HepG2 (cell line): ENCODE data around the gene FAM171A2. TPM values are rescaled to one million over a fixed set of nuclear protein-coding genes. Genes with fewer than 3 reads are reported as not detected.
A peak's percentile ranks its signal among the peaks of the same experiment; 100 is the strongest.

ENCODE experiments used
- BATF2 ChIP-seq: sonication (generic); formaldehyde crosslinking; IDR thresholded peaks from 2 replicates; pipeline ENCODE4 v1.8.0; 2022; ENCODE audit warnings: mild to moderate bottlenecking, missing genetic modification reagents, moderate library complexity
- EP300 ChIP-seq, 3 experiments: sonication (generic) in 1 of 3; formaldehyde crosslinking in 1 of 3; IDR thresholded peaks; 2 replicates each; pipeline versions ENCODE4 v1.5.1 to v1.6.1; 2011 to 2020; ENCODE audit warnings: low read depth in 2 of 3, low read length in 2 of 3, borderline replicate concordance in 1 of 3, improper control_type of control experiment in 1 of 3, mild to moderate bottlenecking in 1 of 3, missing genetic modification reagents in 1 of 3, moderate library complexity in 1 of 3
- FOXA3 ChIP-seq: IDR thresholded peaks from 2 replicates; pipeline ENCODE4 v1.6.1; 2016; ENCODE audit warnings: missing genetic modification reagents, missing compliant biosample characterization
- FUBP1 ChIP-seq: sonication (generic); formaldehyde crosslinking; IDR thresholded peaks from 2 replicates; pipeline ENCODE4 v1.5.1; 2020; ENCODE audit warnings: missing genetic modification reagents, mild to moderate bottlenecking, borderline replicate concordance
- GABPA ChIP-seq, 2 experiments: IDR thresholded peaks; 2 replicates each; pipeline ENCODE4 v1.6.1; 2011 to 2016; ENCODE audit warnings: low read depth in 2 of 2, low read length in 1 of 2, missing biosample characterization in 1 of 2, missing genetic modification characterization in 1 of 2
- GTF3A ChIP-seq: sonication (generic); formaldehyde crosslinking; conservative IDR thresholded peaks from 2 replicates; pipeline ENCODE4 v1.4.0; 2020; ENCODE audit warnings: mild to moderate bottlenecking, missing genetic modification reagents
- HNF1A ChIP-seq, 2 experiments: sonication (generic) in 1 of 2; formaldehyde crosslinking in 1 of 2; IDR thresholded peaks; 2 replicates each; pipeline versions ENCODE4 v1.4.0 to v1.6.1; 2016 to 2020; ENCODE audit warnings: borderline replicate concordance in 1 of 2, low read depth in 1 of 2, mild to moderate bottlenecking in 1 of 2, missing genetic modification reagents in 1 of 2
- MIER3 ChIP-seq: IDR thresholded peaks from 2 replicates; pipeline ENCODE4 v1.6.1; 2016; ENCODE audit warnings: missing compliant biosample characterization, borderline replicate concordance
- NCOA1 ChIP-seq: sonication (generic); formaldehyde crosslinking; IDR thresholded peaks from 2 replicates; pipeline ENCODE4 v1.9.0; 2021; ENCODE audit warnings: missing genetic modification reagents
- NONO ChIP-seq, 2 experiments: fragments of 450-650 bp in 1 of 2; sonication (generic) in 1 of 2; formaldehyde crosslinking in 1 of 2; IDR thresholded peaks in 1 of 2; conservative IDR thresholded peaks in 1 of 2; 2 replicates each; pipeline versions ENCODE4 v1.6.1 to v1.8.0; 2017 to 2022; ENCODE audit warnings: mild to moderate bottlenecking in 1 of 2, missing genetic modification reagents in 1 of 2, moderate library complexity in 1 of 2
- NRL ChIP-seq: sonication (generic); formaldehyde crosslinking; IDR thresholded peaks from 2 replicates; pipeline ENCODE4 v1.5.0; 2020; ENCODE audit warnings: missing genetic modification reagents, mild to moderate bottlenecking, moderate library complexity, borderline replicate concordance
- RNF2 ChIP-seq: fragments of 450-650 bp; conservative IDR thresholded peaks from 2 replicates; pipeline ENCODE4 v1.6.1; 2016; ENCODE audit warnings: low read depth
- ZKSCAN1 ChIP-seq: fragments of 150-350 bp; IDR thresholded peaks from 2 replicates; pipeline ENCODE4 v1.6.1; 2014; ENCODE audit warnings: low read length
- ZNF143 ChIP-seq: sonication (generic); formaldehyde crosslinking; IDR thresholded peaks from 2 replicates; pipeline ENCODE4 v1.4.0; 2020; ENCODE audit warnings: missing genetic modification reagents
- ZNF431 ChIP-seq: sonication (generic); formaldehyde crosslinking; IDR thresholded peaks from 2 replicates; pipeline ENCODE4 v1.9.0; 2022; ENCODE audit warnings: missing genetic modification reagents, low read depth, mild to moderate bottlenecking, borderline replicate concordance
- ZNF546 ChIP-seq: sonication (generic); formaldehyde crosslinking; conservative IDR thresholded peaks from 2 replicates; pipeline ENCODE4 v1.8.1; 2023; ENCODE audit warnings: mild to moderate bottlenecking, missing genetic modification reagents
- ZNF597 ChIP-seq: sonication (generic); formaldehyde crosslinking; IDR thresholded peaks from 2 replicates; pipeline ENCODE4 v1.5.0; 2020; ENCODE audit warnings: missing genetic modification reagents
- ZNF850 ChIP-seq: sonication (generic); formaldehyde crosslinking; conservative IDR thresholded peaks from 2 replicates; pipeline ENCODE4 v1.9.0; 2021; ENCODE audit warnings: mild to moderate bottlenecking, missing genetic modification reagents
- polyA plus RNA-seq, 8 experiments: library from polyadenylated mRNA; depleted of rRNA in 3 of 8; stranded (reverse) in 7 of 8; unstranded in 1 of 8; fragments of >200 nt; fragmentation: Illumina TruSeq in 4 of 8; extraction: Trizol in 4 of 8; gene quantifications; 2 replicates each; pipeline versions ENCODE4 v1.2.1 to v1.2.3, GENCODE V29; 2011 to 2016; ENCODE audit warnings: low read depth in 4 of 8, missing spikeins in 1 of 8, mixed read lengths in 1 of 8; ENCODE audit not compliant: insufficient read depth in 1 of 8
- total RNA-seq, 5 experiments: library from RNA; depleted of rRNA; stranded (reverse); fragments of >200 nt; fragmentation: Illumina TruSeq; extraction: Trizol; gene quantifications; 2 replicates each; pipeline ENCODE4 v1.2.3, GENCODE V29; 2016; ENCODE audit warnings: low read depth in 1 of 5

The FAM171A2 gene
- total and polyA plus RNA-seq, 2 of the 13 experiments (the other 11 are each of a cell fraction or from before 2014, with no cell fraction given) = 1.8 to 3.6 TPM

GRCh38 chr17:44354582-44355561 is 8.8 kb downstream of the FAM171A2 start (continued):
- no peak for TF ChIP-seq HNF1A (IDR thresholded peaks at IDR 0.05; ENCODE audit: low read depth)
- no peak for TF ChIP-seq HNF1A (CRISPR knock-in tag; IDR thresholded peaks at IDR 0.05; ENCODE audit: borderline replicate concordance)
- no peak for TF ChIP-seq BATF2 (CRISPR knock-in tag)
- no peak for TF ChIP-seq FUBP1 (CRISPR knock-in tag)
- peak; percentile 35; the same call in 1 of the 2 replicates for TF ChIP-seq NRL (CRISPR knock-in tag)
- TF ChIP-seq GABPA (IDR thresholded peaks at IDR 0.05; ENCODE audit: low read depth, low read length) = no peak
- no peak for TF ChIP-seq GABPA (CRISPR knock-in tag; IDR thresholded peaks at IDR 0.05; ENCODE audit: low read depth)
- TF ChIP-seq ZNF431 (CRISPR knock-in tag) = no peak
- TF ChIP-seq EP300 (IDR thresholded peaks at IDR 0.05; ENCODE audit: low read depth in 2 of 2, low read length in 2 of 2) = no peak
- no peak for TF ChIP-seq EP300 (CRISPR knock-in tag; IDR thresholded peaks at IDR 0.05; ENCODE audit: borderline replicate concordance)
- no peak for TF ChIP-seq GTF3A (CRISPR knock-in tag)
- 0 out of 2 replicates have a peak, but pooled peaks have one; percentile 19 for TF ChIP-seq FOXA3
- no peak for TF ChIP-seq ZNF143 (CRISPR knock-in tag)
- no peak for TF ChIP-seq NONO (IDR thresholded peaks at IDR 0.05)
- TF ChIP-seq NONO (CRISPR knock-in tag; conservative IDR thresholded peaks at IDR 0.05) = peak; percentile 46; the same call in 1 of the 2 replicates
- no peak for TF ChIP-seq ZNF546
- no peak for TF ChIP-seq ZNF850 (CRISPR knock-in tag)
- TF ChIP-seq ZNF597 (CRISPR knock-in tag) = no peak
- peak; percentile 73; the same call in 1 of the 2 replicates for TF ChIP-seq RNF2
- no peak for TF ChIP-seq NCOA1
- no peak for TF ChIP-seq ZKSCAN1
- no peak for TF ChIP-seq MIER3 (CRISPR knock-in tag)
